HCT116 (cell line): ENCODE measurements around the gene RPAIN. TPM values are rescaled to one million over a fixed set of nuclear protein-coding genes. Genes with fewer than 3 reads are reported as not detected.

ENCODE experiments used
- ATAC-seq: fragments of 200-7000 bp; cut with Tn5 transposase; 2 replicates; pipeline ENCODE4 v1.9.1; 2020; ENCODE audit warnings: mild to moderate bottlenecking, moderate library complexity
- BruUV-seq: library from RNA; stranded (reverse); fragments of 400-500 nt; replicated peaks from 2 replicates; lab custom pipeline; 2021; lab: Mats Ljungman, UMichigan
- CTCF ChIA-PET: fragments of 300-600 bp; sonication (Branson Sonifier 250); formaldehyde crosslinking; loops from one replicate; lab custom pipeline; 2021; ENCODE audit warnings: antibody characterized with exemption; lab: Charles Lee
- POLR2A ChIA-PET: fragments of 300-600, 350-600 bp; sonication (Branson Sonifier 250); formaldehyde crosslinking; loops from one replicate; lab custom pipeline; 2021; ENCODE audit warnings: antibody characterized with exemption; lab: Charles Lee
- RAD21 ChIA-PET, 2 experiments: fragments of 300-600 bp; sonication (Branson Sonifier 250); formaldehyde crosslinking; loops; one replicate each; lab custom pipeline; 2023; ENCODE audit warnings: low total read pairs in 2 of 2; ENCODE audit not compliant: uncharacterized antibody in 2 of 2, unreplicated experiment in 2 of 2, low non-redundant PET in 1 of 2; lab: Charles Lee
- DNase-seq: peaks from one replicate; pipeline ENCODE4 v3.0.0-alpha.2; 2010; ENCODE audit warnings: low read depth, low spot score
- H2AFZ ChIP-seq: fragments of 200-600 bp; shearing (Covaris generic), sonication (generic); 2 replicates; pipeline ENCODE4 v1.6.1; 2017; ENCODE audit warnings: low read depth, mixed run types, mixed read lengths, antibody characterized with exemption, low read length; ENCODE audit not compliant: poor library complexity, severe bottlenecking
- H3K27ac ChIP-seq: 2 replicates; pipeline ENCODE4 v1.5.1; 2012; ENCODE audit warnings: low read depth, low read length
- H3K27me3 ChIP-seq: fragments of 200-600 bp; sonication (generic); 2 replicates; pipeline ENCODE4 v1.6.1; 2016; ENCODE audit warnings: mixed run types, low read length, mixed read lengths; ENCODE audit not compliant: insufficient read depth
- H3K36me3 ChIP-seq, 2 experiments: fragments of 200-500 bp in 1 of 2; fragments of 200-600 bp in 1 of 2; sonication (Bioruptor generic) in 1 of 2; sonication (generic) in 1 of 2; 2 replicates each; pipeline versions ENCODE4 v1.5.1 to v1.6.1; 2014 to 2016; ENCODE audit warnings: low read length in 2 of 2, inconsistent platforms in 1 of 2, mixed read lengths in 1 of 2, mixed run types in 1 of 2; ENCODE audit not compliant: insufficient read depth in 2 of 2, control insufficient read depth in 1 of 2
- H3K4me1 ChIP-seq, 2 experiments: fragments of 200-600 bp in 1 of 2; sonication (generic) in 1 of 2; 2 replicates each; pipeline versions ENCODE4 v1.5.1 to v1.6.1; 2012 to 2017; ENCODE audit warnings: low read length in 2 of 2, inconsistent platforms in 1 of 2, mild to moderate bottlenecking in 1 of 2, mixed read lengths in 1 of 2, mixed run types in 1 of 2, moderate library complexity in 1 of 2; ENCODE audit not compliant: insufficient read depth in 2 of 2, control insufficient read depth in 1 of 2
- H3K4me2 ChIP-seq: fragments of 200-600 bp; sonication (generic); 2 replicates; pipeline ENCODE4 v1.6.1; 2017; ENCODE audit warnings: mixed run types, low read length, mixed read lengths
- H3K4me3 ChIP-seq, 2 experiments: fragments of 200-600 bp in 1 of 2; sonication (generic) in 1 of 2; replicated peaks in 1 of 2; 2 replicates each; pipeline ENCODE4 v1.5.1; 2011 to 2016; ENCODE audit warnings: low read length in 2 of 2, control low read depth in 1 of 2, low read depth in 1 of 2, mild to moderate bottlenecking in 1 of 2, mixed read lengths in 1 of 2, mixed run types in 1 of 2
- H3K79me2 ChIP-seq: fragments of 200-600 bp; sonication (generic); 2 replicates; pipeline ENCODE4 v1.6.1; 2017; ENCODE audit warnings: mild to moderate bottlenecking, mixed run types, low read length, moderate library complexity, mixed read lengths; ENCODE audit not compliant: insufficient read depth
- H3K9ac ChIP-seq: fragments of 200-600 bp; sonication (generic); 2 replicates; pipeline ENCODE4 v1.6.1; 2016; ENCODE audit warnings: low read length, mixed read lengths
- H3K9me2 ChIP-seq: fragments of 200-600 bp; sonication (generic), shearing (Covaris generic); 2 replicates; pipeline ENCODE4 v1.6.1; 2017; ENCODE audit warnings: mixed run types, mild to moderate bottlenecking, moderate library complexity; ENCODE audit not compliant: insufficient read depth
- H3K9me3 ChIP-seq, 2 experiments: fragments of 200-500 bp in 1 of 2; fragments of 200-600 bp in 1 of 2; sonication (Bioruptor generic) in 1 of 2; sonication (generic) in 1 of 2; 2 replicates each; pipeline ENCODE4 v1.6.1; 2014 to 2017; ENCODE audit warnings: low read length in 2 of 2, mixed read lengths in 2 of 2, inconsistent platforms in 1 of 2, low read depth in 1 of 2, mild to moderate bottlenecking in 1 of 2, mixed run types in 1 of 2, moderate library complexity in 1 of 2; ENCODE audit not compliant: control insufficient read depth in 1 of 2, insufficient read depth in 1 of 2
- H4K20me1 ChIP-seq: fragments of 200-600 bp; sonication (generic), shearing (Covaris generic); 2 replicates; pipeline ENCODE4 v1.6.1; 2017; ENCODE audit warnings: mixed run types, mild to moderate bottlenecking, moderate library complexity; ENCODE audit not compliant: insufficient read depth
- CTCF ChIP-seq, 3 experiments: fragments of 200-600 bp in 1 of 3; sonication (generic) in 1 of 3; IDR thresholded peaks in 2 of 3; conservative IDR thresholded peaks in 1 of 3; 2 replicates each; pipeline ENCODE4 v1.5.1; 2012 to 2017; ENCODE audit warnings: low read depth in 2 of 3, low read length in 2 of 3, antibody characterized with exemption in 1 of 3, borderline replicate concordance in 1 of 3, control low read depth in 1 of 3, mild to moderate bottlenecking in 1 of 3, mixed read lengths in 1 of 3, mixed run types in 1 of 3, moderate library complexity in 1 of 3; ENCODE audit not compliant: insufficient read depth in 1 of 3
- EGR1 ChIP-seq: IDR thresholded peaks from 2 replicates; pipeline ENCODE4 v1.6.1; 2012; ENCODE audit warnings: low read depth
- MAX ChIP-seq: IDR thresholded peaks from 2 replicates; pipeline ENCODE4 v1.6.1; 2012
- POLR2AphosphoS5 ChIP-seq: IDR thresholded peaks from 2 replicates; pipeline ENCODE4 v1.6.1; 2011; ENCODE audit warnings: mild to moderate bottlenecking, low read depth, low read length, moderate library complexity
- RAD21 ChIP-seq: IDR thresholded peaks from 2 replicates; pipeline ENCODE4 v1.6.1; 2012; ENCODE audit warnings: low read depth, mild to moderate bottlenecking
- REST ChIP-seq: IDR thresholded peaks from 2 replicates; pipeline ENCODE4 v1.6.1; 2012; ENCODE audit warnings: low read depth
- SRF ChIP-seq: IDR thresholded peaks from 2 replicates; pipeline ENCODE4 v1.6.1; 2012; ENCODE audit warnings: low read depth
- TCF7L2 ChIP-seq: IDR thresholded peaks from 2 replicates; pipeline ENCODE4 v1.7.0; 2011; ENCODE audit warnings: borderline replicate concordance, inconsistent platforms; ENCODE audit not compliant: insufficient read depth, insufficient read length; ENCODE audit errors: extremely low read depth
- YY1 ChIP-seq: IDR thresholded peaks from 2 replicates; pipeline ENCODE4 v1.6.1; 2011; ENCODE audit warnings: low read length, low read depth, moderate library complexity, mild to moderate bottlenecking; ENCODE audit not compliant: insufficient replicate concordance; ENCODE audit errors: extremely low read depth
- ZBTB33 ChIP-seq: IDR thresholded peaks from 2 replicates; pipeline ENCODE4 v1.6.1; 2011; ENCODE audit warnings: mild to moderate bottlenecking, low read length, moderate library complexity; ENCODE audit not compliant: insufficient replicate concordance; ENCODE audit errors: extremely low read depth
- intact Hi-C: fragments of 100-400 bp; cut with micrococcal nuclease; formaldehyde crosslinking; loops from 2 replicates; pipeline ENCODE4 v1.10.0; 2022
- total RNA-seq: library from RNA; stranded (reverse); gene quantifications from one replicate; pipeline ENCODE4 v1.2.1, GENCODE V29; 2021; ENCODE audit not compliant: unreplicated experiment

RPAIN gene
- total RNA-seq, 1 experiment from 2014 or later = 67.9 TPM

GRCh38 chr17:5446786-5447185 lies 26.8 kb downstream of the RPAIN start:
- CTCF ChIA-PET = no interaction called here
- Histone ChIP-seq H4K20me1 (no peaks in the 10 kb centered on the region), H3K79me2 (peaks cover 25% of the 10 kb centered on the region), H3K4me3 (no peak overlapping the region), H3K9me2 (no peaks in the 10 kb centered on the region), H3K4me1 (no peaks in the 10 kb centered on the region), H3K9ac (no peak overlapping the region), H3K27ac (no peak overlapping the region), H3K9me3 (no peaks in the 10 kb centered on the region), H3K36me3 (peaks cover 32 to 57% of the 10 kb centered on the region in 2 experiments), H3K4me2 (no peak overlapping the region), H3K27me3 (no peaks in the 10 kb centered on the region), H2AFZ (no peak overlapping the region)
- ATAC-seq (no peak), DNase-seq (no peak)
- POLR2A ChIA-PET = no interaction called here
- intact Hi-C loops = no loop called here
- TF ChIP-seq MAX (no peak), TCF7L2 (no peak), CTCF (IDR thresholded peaks at IDR 0.05 in 2 of 3, conservative IDR thresholded peaks at IDR 0.05 in 1 of 3; ENCODE audit: borderline replicate concordance in 1 of 3, insufficient read depth in 1 of 3, low read depth in 2 of 3, low read length in 2 of 3) (no peak), REST (no peak), EGR1 (no peak), ZBTB33 (no peak), YY1 (no peak), POLR2AphosphoS5 (no peak), SRF (no peak), RAD21 (no peak)
- no TSS peak for BruUV-seq
- RAD21 ChIA-PET = no interaction called here
